Measurements from ENCODE around the gene IFT43. TPM values are rescaled to one million over a fixed set of nuclear protein-coding genes. Genes with fewer than 3 reads are reported as not detected.

Gene IFT43
- total RNA-seq, 6 experiments from 2014 or later: 27.1 to 33.4 (median 29.3) TPM

- no peak for TF ChIP-seq CTCF (IDR thresholded peaks at IDR 0.05)
- H3K27me3 Mint-ChIP-seq (ENCODE audit: insufficient read depth): no peaks in the 10 kb centered on the region
- no peak overlapping the region for H3K4me3 Mint-ChIP-seq
- H3K4me1 Mint-ChIP-seq (ENCODE audit: low read depth): peaks cover 9% of the 10 kb centered on the region; the same call in 1 of the 2 replicates
- no peak overlapping the region for H3K27ac Mint-ChIP-seq
- no peak for DNase-seq
- H3K9me3 Mint-ChIP-seq: peaks cover 5% of the 10 kb centered on the region; the same call in 1 of the 2 replicates
- peaks cover 57% of the 10 kb centered on the region for H3K36me3 Mint-ChIP-seq (ENCODE audit: low read depth)
Observed at GRCh38 chr14:76015191-76015590, 29.6 kb downstream of the IFT43 start.

- Mint-ChIP-seq H3K4me1 (ENCODE audit: low read depth) (peaks cover 9% of the 10 kb centered on the region; the same call in 1 of the 2 replicates), H3K27ac (no peak overlapping the region), H3K36me3 (ENCODE audit: low read depth) (peaks cover 61% of the 10 kb centered on the region), H3K27me3 (ENCODE audit: insufficient read depth) (no peaks in the 10 kb centered on the region), H3K9me3 (peaks cover 5% of the 10 kb centered on the region; the same call in 1 of the 2 replicates), H3K4me3 (no peak overlapping the region)
- no peak for DNase-seq
- TF ChIP-seq CTCF (IDR thresholded peaks at IDR 0.05): no peak
Observed at GRCh38 chr14:76015668-76016067, 30.1 kb downstream of the IFT43 start.

GRCh38 chr14:76019676-76020075 is 34.1 kb downstream of the IFT43 start:
- TF ChIP-seq CTCF (IDR thresholded peaks at IDR 0.05): no peak
- Mint-ChIP-seq H3K27ac (no peak overlapping the region), H3K4me1 (ENCODE audit: low read depth) (peaks cover 9% of the 10 kb centered on the region), H3K27me3 (ENCODE audit: insufficient read depth) (no peaks in the 10 kb centered on the region), H3K4me3 (no peak overlapping the region), H3K9me3 (peaks cover 5% of the 10 kb centered on the region; the same call in 1 of the 2 replicates), H3K36me3 (ENCODE audit: low read depth) (peaks cover 54% of the 10 kb centered on the region)
- DNase-seq: no peak

- peaks cover 55% of the 10 kb centered on the region for H3K36me3 Mint-ChIP-seq (ENCODE audit: low read depth)
- DNase-seq: no peak
- no peak overlapping the region for H3K27ac Mint-ChIP-seq
- TF ChIP-seq CTCF (IDR thresholded peaks at IDR 0.05): no peak
- no peaks in the 10 kb centered on the region for H3K27me3 Mint-ChIP-seq (ENCODE audit: insufficient read depth)
- peaks cover 9% of the 10 kb centered on the region for H3K4me1 Mint-ChIP-seq (ENCODE audit: low read depth)
- H3K4me3 Mint-ChIP-seq: no peak overlapping the region
- H3K9me3 Mint-ChIP-seq: peaks cover 5% of the 10 kb centered on the region; the same call in 1 of the 2 replicates
Observed at GRCh38 chr14:76022991-76023390, 37.4 kb downstream of the IFT43 start.

GRCh38 chr14:76023757-76024156 is 38.2 kb downstream of the IFT43 start:
- Mint-ChIP-seq H3K27ac (no peak overlapping the region), H3K4me3 (no peak overlapping the region), H3K27me3 (ENCODE audit: insufficient read depth) (no peaks in the 10 kb centered on the region), H3K9me3 (peaks cover 5% of the 10 kb centered on the region; the same call in 1 of the 2 replicates), H3K36me3 (ENCODE audit: low read depth) (peaks cover 48% of the 10 kb centered on the region), H3K4me1 (ENCODE audit: low read depth) (peaks cover 9% of the 10 kb centered on the region)
- no peak for TF ChIP-seq CTCF (IDR thresholded peaks at IDR 0.05)
- DNase-seq: no peak
